ENCODE data around the gene BLOC1S3. TPM values are rescaled to one million over a fixed set of nuclear protein-coding genes. Genes with fewer than 3 reads are reported as not detected.

BLOC1S3 gene
- polyA plus RNA-seq, 1 experiment, result 7.0 TPM

DNA sequence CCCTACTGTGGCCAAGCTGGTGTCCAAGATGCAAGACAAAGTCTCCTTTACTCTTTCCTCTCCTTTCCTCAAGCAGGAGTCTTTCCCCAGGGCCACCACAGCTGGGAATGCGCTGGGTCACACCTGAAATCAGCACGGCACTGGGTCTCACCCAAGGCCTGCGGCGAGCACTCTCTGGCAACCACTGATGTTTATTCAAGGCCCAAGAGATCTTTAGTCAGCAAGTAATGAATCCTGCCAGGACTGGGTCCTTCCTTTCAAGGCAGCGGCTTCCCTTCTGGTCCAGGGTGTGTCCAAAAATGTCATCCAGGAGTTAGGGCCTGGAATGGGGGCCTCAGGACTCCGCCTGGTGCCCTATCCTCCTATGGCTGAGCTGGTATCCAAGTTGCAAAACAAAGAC, 24.1 kb downstream of the BLOC1S3 start:
- Histone ChIP-seq H3K27ac (ENCODE audit: low read depth, low read length) (no peak overlapping the region), H3K9me3 (ENCODE audit: control insufficient read depth, insufficient read depth, low read length) (no peaks in the 10 kb centered on the region), H3K27me3 (ENCODE audit: control insufficient read depth, insufficient read depth, low read length) (peaks cover 15% of the 10 kb centered on the region), H3K4me3 (ENCODE audit: low read depth, low read length) (no peak overlapping the region)
- DNase-seq (ENCODE audit: low read depth, low spot score), result no peak
- TF ChIP-seq, protein P1, sequence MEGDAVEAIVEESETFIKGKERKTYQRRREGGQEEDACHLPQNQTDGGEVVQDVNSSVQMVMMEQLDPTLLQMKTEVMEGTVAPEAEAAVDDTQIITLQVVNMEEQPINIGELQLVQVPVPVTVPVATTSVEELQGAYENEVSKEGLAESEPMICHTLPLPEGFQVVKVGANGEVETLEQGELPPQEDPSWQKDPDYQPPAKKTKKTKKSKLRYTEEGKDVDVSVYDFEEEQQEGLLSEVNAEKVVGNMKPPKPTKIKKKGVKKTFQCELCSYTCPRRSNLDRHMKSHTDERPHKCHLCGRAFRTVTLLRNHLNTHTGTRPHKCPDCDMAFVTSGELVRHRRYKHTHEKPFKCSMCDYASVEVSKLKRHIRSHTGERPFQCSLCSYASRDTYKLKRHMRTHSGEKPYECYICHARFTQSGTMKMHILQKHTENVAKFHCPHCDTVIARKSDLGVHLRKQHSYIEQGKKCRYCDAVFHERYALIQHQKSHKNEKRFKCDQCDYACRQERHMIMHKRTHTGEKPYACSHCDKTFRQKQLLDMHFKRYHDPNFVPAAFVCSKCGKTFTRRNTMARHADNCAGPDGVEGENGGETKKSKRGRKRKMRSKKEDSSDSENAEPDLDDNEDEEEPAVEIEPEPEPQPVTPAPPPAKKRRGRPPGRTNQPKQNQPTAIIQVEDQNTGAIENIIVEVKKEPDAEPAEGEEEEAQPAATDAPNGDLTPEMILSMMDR (IDR thresholded peaks at IDR 0.05; ENCODE audit: low read depth, low read length), result no peak
- ChIA-PET CTCF (no interaction called here), POLR2A (interaction anchor here (0.6 to 0.7 kb wide), 2 partner anchors 8 to 10 kb away, joined by 3 to 8 read pairs; no protein-coding TSS in a partner anchor)

DNA sequence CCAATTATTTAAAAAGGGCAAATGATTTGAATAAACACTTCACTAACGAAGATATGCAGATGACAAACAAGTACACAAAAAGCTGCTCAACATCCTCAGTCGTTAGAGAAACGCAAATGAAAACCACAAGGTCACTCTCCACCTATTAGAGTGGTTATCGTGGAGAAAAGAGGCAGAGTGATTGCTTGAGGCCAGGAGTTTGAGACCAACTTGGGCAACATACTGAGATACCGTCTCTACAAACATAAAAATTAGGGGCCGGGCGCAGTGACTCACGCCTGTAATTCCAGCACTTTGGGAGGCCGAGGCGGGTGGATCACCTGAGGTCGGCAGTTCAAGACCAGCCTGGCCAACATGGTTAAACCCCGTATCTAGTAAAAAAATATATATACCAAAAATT, 27.2 kb downstream of the BLOC1S3 start:
- DNase-seq (ENCODE audit: low read depth, low spot score), result no peak
- peaks cover 10% of the 10 kb centered on the region for H3K27me3 ChIP-seq (ENCODE audit: control insufficient read depth, insufficient read depth, low read length)
- TF ChIP-seq, protein P1 (IDR thresholded peaks at IDR 0.05; ENCODE audit: low read depth, low read length), result no peak
- ChIA-PET CTCF (no interaction called here), POLR2A (no interaction called here)
- no peak overlapping the region for H3K27ac ChIP-seq (ENCODE audit: low read depth, low read length)
- H3K9me3 ChIP-seq (ENCODE audit: control insufficient read depth, insufficient read depth, low read length), result no peaks in the 10 kb centered on the region
- H3K4me3 ChIP-seq (ENCODE audit: low read depth, low read length), result no peak overlapping the region

DNA sequence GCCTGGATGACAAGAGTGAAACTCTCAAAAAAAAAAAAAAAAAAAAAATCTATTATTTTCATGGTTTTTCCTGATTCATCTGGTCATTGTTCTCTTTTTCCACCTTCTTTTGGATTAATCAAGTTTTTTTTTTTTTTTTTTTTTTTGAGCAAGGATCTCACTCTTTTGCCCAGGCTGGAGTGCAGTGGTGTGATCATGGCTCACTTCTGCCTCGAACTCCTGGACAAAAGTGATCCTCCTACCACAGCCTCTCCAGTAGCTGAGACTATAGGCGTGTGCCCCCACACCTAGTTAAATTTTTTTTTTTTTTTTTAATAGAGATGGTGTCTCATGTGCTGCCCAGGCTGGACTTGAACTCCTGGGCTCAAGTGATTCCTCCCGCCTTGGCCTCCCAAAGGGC, 27.7 kb downstream of the BLOC1S3 start:
- TF ChIP-seq, protein P1 (IDR thresholded peaks at IDR 0.05; ENCODE audit: low read depth, low read length), result no peak
- CTCF ChIA-PET, result no interaction called here
- no peak for DNase-seq (ENCODE audit: low read depth, low spot score)
- POLR2A ChIA-PET, result no interaction called here
- Histone ChIP-seq H3K4me3 (ENCODE audit: low read depth, low read length) (no peak overlapping the region), H3K27ac (ENCODE audit: low read depth, low read length) (no peak overlapping the region), H3K9me3 (ENCODE audit: control insufficient read depth, insufficient read depth, low read length) (no peaks in the 10 kb centered on the region), H3K27me3 (ENCODE audit: control insufficient read depth, insufficient read depth, low read length) (peaks cover 11% of the 10 kb centered on the region)

DNA sequence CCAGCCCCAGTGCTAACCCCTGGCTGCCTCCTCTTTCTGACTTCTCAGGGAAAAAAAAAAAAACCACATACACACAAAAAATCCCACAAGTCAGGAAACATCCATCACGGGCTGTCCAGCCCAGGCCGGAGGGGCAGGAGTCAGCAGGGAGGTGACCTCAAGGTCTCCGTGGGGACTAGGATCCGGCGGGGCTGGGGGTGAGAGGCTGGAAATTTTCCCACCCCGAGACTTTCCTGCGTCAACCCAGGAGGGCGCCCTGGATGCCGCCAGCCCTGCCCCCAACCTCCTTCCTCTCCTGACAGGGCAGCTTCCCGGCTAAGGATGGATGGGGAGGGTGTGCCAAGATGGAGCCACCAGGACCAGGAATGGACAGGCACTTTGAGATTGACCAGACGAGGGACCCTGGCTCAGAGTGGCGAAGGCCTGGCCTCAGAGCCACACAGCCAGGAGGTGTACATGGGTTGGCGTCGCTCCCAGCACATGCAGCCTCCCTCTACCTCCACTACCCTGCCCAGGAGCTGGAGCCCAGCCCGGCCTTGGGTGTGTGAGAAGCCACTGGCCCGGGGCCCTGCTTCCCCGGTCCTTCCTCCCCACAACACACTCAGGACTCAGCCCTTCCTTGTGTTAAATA, 33.3 kb downstream of the BLOC1S3 start:
- Histone ChIP-seq H3K9me3 (ENCODE audit: control insufficient read depth, insufficient read depth, low read length) (no peaks in the 10 kb centered on the region; the same call in 1 of the 2 replicates), H3K27ac (ENCODE audit: low read depth, low read length) (no peak overlapping the region), H3K27me3 (ENCODE audit: control insufficient read depth, insufficient read depth, low read length) (peaks cover 22% of the 10 kb centered on the region), H3K4me3 (ENCODE audit: low read depth, low read length) (no peak overlapping the region)
- TF ChIP-seq, protein P1 (IDR thresholded peaks at IDR 0.05; ENCODE audit: low read depth, low read length), result no peak
- ChIA-PET POLR2A (interaction anchor here (0.6 kb wide), 1 partner anchor 34 kb away, joined by 5 read pairs; no protein-coding TSS in a partner anchor), CTCF (no interaction called here)
- no peak for DNase-seq (ENCODE audit: low read depth, low spot score)

DNA sequence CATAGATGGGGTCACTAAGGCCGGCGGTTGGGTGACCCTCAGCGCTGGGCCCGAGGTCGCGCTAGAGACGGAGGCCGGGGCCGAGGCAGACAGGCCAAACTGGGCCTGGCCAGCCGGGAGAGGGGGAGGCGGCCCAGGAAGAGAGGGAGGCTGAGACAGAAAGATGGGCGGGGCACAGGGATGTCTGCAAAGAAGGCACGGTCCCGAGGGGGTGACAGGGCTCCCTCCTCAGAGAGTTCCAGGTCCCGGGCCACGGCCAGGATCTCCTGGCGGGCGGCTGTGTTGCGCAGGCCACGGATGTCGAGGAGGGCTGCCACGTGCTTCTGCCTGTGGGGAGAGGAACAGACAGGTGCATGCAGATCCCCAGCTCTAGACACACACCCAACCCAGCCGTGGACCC, 34.4 kb downstream of the BLOC1S3 start:
- DNase-seq (ENCODE audit: low read depth, low spot score), result no peak
- Histone ChIP-seq H3K27ac (ENCODE audit: low read depth, low read length) (no peak overlapping the region), H3K9me3 (ENCODE audit: control insufficient read depth, insufficient read depth, low read length) (no peaks in the 10 kb centered on the region; the same call in 1 of the 2 replicates), H3K27me3 (ENCODE audit: control insufficient read depth, insufficient read depth, low read length) (peaks cover 34% of the 10 kb centered on the region), H3K4me3 (ENCODE audit: low read depth, low read length) (no peak overlapping the region)
- ChIA-PET POLR2A (interaction anchor here (0.7 kb wide), 2 partner anchors 10 to 108 kb away, joined by 4 to 8 read pairs; no protein-coding TSS in a partner anchor), CTCF (no interaction called here)
- TF ChIP-seq, protein P1 (IDR thresholded peaks at IDR 0.05; ENCODE audit: low read depth, low read length), result no peak

Data from AG04450 (cell line).